ENCODE data around the gene INSL6.

The INSL6 gene

GRCh38 chr9:5146241-5146640 lies 39.2 kb downstream of the INSL6 start:
- no peaks in the 10 kb centered on the region for H3K4me1 Mint-ChIP-seq
- H3K27ac Mint-ChIP-seq, result no peak overlapping the region
- H3K27me3 Mint-ChIP-seq (ENCODE audit: low read depth), result no peaks in the 10 kb centered on the region
- no peak overlapping the region for H3K4me3 Mint-ChIP-seq
- H3K9me3 Mint-ChIP-seq, result peaks cover 24% of the 10 kb centered on the region
- peaks cover 25% of the 10 kb centered on the region for H3K36me3 Mint-ChIP-seq (ENCODE audit: low read depth)
- TF ChIP-seq, protein P1, sequence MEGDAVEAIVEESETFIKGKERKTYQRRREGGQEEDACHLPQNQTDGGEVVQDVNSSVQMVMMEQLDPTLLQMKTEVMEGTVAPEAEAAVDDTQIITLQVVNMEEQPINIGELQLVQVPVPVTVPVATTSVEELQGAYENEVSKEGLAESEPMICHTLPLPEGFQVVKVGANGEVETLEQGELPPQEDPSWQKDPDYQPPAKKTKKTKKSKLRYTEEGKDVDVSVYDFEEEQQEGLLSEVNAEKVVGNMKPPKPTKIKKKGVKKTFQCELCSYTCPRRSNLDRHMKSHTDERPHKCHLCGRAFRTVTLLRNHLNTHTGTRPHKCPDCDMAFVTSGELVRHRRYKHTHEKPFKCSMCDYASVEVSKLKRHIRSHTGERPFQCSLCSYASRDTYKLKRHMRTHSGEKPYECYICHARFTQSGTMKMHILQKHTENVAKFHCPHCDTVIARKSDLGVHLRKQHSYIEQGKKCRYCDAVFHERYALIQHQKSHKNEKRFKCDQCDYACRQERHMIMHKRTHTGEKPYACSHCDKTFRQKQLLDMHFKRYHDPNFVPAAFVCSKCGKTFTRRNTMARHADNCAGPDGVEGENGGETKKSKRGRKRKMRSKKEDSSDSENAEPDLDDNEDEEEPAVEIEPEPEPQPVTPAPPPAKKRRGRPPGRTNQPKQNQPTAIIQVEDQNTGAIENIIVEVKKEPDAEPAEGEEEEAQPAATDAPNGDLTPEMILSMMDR (IDR thresholded peaks at IDR 0.05; ENCODE audit: unreplicated experiment in 3 of 3), result no peak

- H3K4me3 Mint-ChIP-seq, result no peak overlapping the region
- H3K27me3 Mint-ChIP-seq (ENCODE audit: low read depth), result no peaks in the 10 kb centered on the region
- H3K4me1 Mint-ChIP-seq, result no peaks in the 10 kb centered on the region
- H3K9me3 Mint-ChIP-seq, result peaks cover 24% of the 10 kb centered on the region
- H3K27ac Mint-ChIP-seq, result no peak overlapping the region
- H3K36me3 Mint-ChIP-seq (ENCODE audit: low read depth), result peaks cover 25% of the 10 kb centered on the region
- TF ChIP-seq, protein P1 (IDR thresholded peaks at IDR 0.05; ENCODE audit: unreplicated experiment in 3 of 3), result no peak
Measured at GRCh38 chr9:5144217-5144616, 41.2 kb downstream of the INSL6 start.

GRCh38 chr9:5140151-5140550 lies 45.3 kb downstream of the INSL6 start:
- Mint-ChIP-seq H3K27me3 (ENCODE audit: low read depth) (no peaks in the 10 kb centered on the region), H3K4me1 (no peaks in the 10 kb centered on the region), H3K4me3 (no peak overlapping the region), H3K9me3 (peaks cover 42% of the 10 kb centered on the region), H3K27ac (no peak overlapping the region), H3K36me3 (ENCODE audit: low read depth) (peaks cover 26% of the 10 kb centered on the region)
- TF ChIP-seq, protein P1 (IDR thresholded peaks at IDR 0.05; ENCODE audit: unreplicated experiment in 3 of 3), result no peak

GRCh38 chr9:5122516-5122915 lies 62.9 kb downstream of the INSL6 start:
- Mint-ChIP-seq H3K27me3 (ENCODE audit: low read depth) (no peaks in the 10 kb centered on the region), H3K36me3 (ENCODE audit: low read depth) (peaks cover 27% of the 10 kb centered on the region), H3K27ac (peak overlapping the region in 1 of 3 experiments; percentile 36), H3K9me3 (no peaks in the 10 kb centered on the region), H3K4me3 (no peak overlapping the region), H3K4me1 (no peaks in the 10 kb centered on the region)
- TF ChIP-seq, protein P1 (IDR thresholded peaks at IDR 0.05; ENCODE audit: unreplicated experiment in 3 of 3), result no peak

GRCh38 chr9:5122116-5122515 lies 63.3 kb downstream of the INSL6 start:
- H3K4me3 Mint-ChIP-seq, result no peak overlapping the region
- no peaks in the 10 kb centered on the region for H3K9me3 Mint-ChIP-seq
- H3K36me3 Mint-ChIP-seq (ENCODE audit: low read depth), result peaks cover 26% of the 10 kb centered on the region
- H3K4me1 Mint-ChIP-seq, result no peaks in the 10 kb centered on the region
- H3K27me3 Mint-ChIP-seq (ENCODE audit: low read depth), result no peaks in the 10 kb centered on the region
- H3K27ac Mint-ChIP-seq, result peak overlapping the region in 1 of 3 experiments; percentile 50
- TF ChIP-seq, protein P1 (IDR thresholded peaks at IDR 0.05; ENCODE audit: unreplicated experiment in 3 of 3), result no peak

- H3K9me3 Mint-ChIP-seq, result no peaks in the 10 kb centered on the region
- H3K4me1 Mint-ChIP-seq, result no peaks in the 10 kb centered on the region
Measured at GRCh38 chr9:5113994-5114748, 71.3 kb downstream of the INSL6 start.

More at GRCh38 chr9:5113994-5114748, 71.3 kb downstream of the INSL6 start:
- Mint-ChIP-seq H3K27me3 (ENCODE audit: low read depth) (no peaks in the 10 kb centered on the region), H3K4me3 (no peak overlapping the region), H3K36me3 (ENCODE audit: low read depth) (peaks cover 27% of the 10 kb centered on the region), H3K27ac (no peak overlapping the region)
- TF ChIP-seq, protein P1 (IDR thresholded peaks at IDR 0.05; ENCODE audit: unreplicated experiment in 3 of 3), result no peak

All from nephron (organoid).